GM19240 (cell line): Measurements from ENCODE around the gene PRKCA.
"Not testable (repeated sequence)": the region's sequence is repeated elsewhere in the genome, so short reads cannot be mapped to it uniquely, and the experiment has no call there.

ENCODE experiments used
- DNase-seq: peaks from one replicate; pipeline ENCODE4 v3.0.0; 2011; ENCODE audit warnings: low spot score; ENCODE audit not compliant: insufficient read length

The PRKCA gene

GRCh38 chr17:66706851-66707450, 404.5 kb downstream of the PRKCA start:
- DNase-seq = no peak

DNA sequence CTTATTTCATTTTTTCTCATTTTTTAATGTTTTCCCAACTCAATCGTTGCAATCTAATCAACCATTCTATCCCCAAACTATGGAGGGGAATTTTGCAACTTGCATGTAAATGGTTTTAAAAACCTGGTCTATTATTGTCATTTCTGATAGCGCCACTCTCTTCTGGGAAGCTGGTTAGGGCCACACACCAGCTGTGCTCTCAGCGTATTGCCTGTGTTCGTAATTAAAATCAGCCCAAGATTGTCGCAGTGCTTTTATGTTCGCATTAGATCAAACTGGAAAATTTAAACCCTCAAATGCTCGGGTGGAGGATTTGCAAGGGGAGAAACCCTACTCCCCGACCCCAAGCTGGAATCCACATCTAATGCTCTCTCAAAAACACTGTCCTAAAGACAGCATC, 409.0 kb downstream of the PRKCA start:
- DNase-seq = no peak

DNA sequence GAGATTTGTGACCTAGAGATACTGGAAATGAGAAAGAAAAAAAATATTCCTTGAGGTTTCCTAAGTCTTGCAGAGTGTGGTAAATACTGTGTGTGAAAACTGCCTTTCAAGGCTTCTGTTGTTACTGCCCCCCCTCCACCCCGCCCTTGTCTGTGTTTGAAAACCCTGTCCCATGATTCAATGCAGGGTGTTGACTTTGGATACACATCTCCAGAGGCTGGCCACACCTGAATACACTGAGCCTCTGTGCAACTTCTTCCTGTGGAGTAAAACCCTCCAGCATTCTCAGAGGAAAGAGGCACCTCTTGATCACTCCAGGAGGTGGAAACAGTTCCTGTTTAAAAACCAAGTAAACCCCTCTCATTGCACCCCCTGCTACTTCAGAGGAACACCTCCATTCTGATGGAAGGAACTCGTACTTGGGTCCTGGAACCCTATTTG, 409.5 kb downstream of the PRKCA start:
- no peak for DNase-seq

- no peak for DNase-seq
These were observed 410.0 kb downstream of the PRKCA start for GRCh38 chr17:66712453-66712852.

DNA sequence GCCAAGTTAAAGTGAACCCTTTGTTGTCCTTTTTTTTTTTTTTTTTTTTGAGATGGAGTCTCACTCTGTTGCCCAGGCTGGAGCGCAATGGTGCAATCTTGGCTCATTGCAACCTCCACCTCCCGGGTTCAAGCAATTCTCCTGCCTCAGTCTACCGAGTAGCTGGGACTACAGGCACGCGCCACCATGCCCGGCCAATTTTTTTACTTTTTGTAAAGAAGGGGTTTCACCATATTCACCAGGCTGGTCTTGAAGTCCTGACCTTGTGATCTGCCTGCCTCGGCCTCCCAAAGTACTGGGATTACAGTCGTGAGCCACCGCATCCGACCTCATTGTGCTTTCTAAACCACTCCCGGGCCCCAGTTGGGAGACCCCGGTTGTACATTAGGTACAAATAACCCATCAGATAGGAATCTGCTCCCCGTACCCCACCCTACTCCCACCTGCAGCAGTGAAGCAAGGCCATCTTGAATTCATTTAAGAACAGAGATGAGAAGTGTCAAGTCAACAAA, 410.7 kb downstream of the PRKCA start:
- DNase-seq = not testable (repeated sequence)

DNA sequence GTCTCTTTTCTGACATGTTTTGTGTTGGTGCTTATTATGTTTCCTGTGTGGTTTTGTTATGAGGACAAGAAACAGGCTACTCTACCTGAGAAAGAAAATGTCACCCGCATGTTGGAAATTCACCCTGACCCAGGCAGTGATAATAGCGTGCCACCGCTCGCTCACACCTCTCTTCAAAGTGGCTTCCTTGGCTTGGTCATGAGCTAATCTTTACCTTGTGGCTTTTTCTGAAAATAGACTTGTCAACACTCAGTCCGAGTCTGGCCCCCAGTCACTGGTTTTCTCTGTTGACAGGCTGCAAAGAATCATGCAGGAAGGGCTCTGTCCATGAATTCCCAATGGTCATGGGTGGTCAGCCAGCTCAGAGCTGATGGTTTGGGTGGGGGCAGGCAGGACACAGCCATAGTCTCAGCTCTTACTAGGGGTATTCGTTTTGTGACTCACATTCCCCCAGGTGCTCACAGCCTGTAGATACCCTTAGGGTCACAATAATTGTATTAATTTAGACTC, 411.2 kb downstream of the PRKCA start:
- DNase-seq = no peak

- no peak for DNase-seq
These were observed 411.9 kb downstream of the PRKCA start for GRCh38 chr17:66714046-66715023.

DNA sequence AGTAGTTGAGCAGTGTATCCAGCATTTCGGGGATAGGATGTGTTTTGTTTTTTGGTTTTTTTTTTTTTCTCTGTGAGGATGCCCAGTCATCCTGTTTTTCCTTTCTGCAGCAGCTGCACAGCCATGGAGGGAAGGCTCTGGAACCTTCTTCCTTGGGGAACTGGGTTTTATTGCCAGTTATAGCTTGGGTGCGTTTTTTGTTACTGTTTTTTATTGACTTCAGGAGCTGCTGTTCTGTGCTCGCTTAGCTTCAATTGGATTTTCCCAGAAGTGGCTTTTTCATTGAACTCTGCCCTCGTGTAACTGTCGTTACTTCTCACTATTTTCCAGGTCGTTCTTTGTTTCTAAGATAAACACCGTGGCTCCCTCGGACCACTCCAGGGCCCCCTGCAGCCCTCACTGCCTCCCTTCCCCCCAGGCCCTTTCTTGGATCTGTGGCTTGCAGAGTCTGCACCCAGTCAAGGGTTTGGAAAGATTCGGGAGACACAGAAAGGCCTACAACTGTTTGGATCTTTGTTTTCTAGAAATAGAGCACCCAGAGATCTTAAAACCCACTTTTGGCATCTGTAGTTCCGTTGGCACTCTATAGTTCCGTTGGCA, 412.8 kb downstream of the PRKCA start:
- no peak for DNase-seq

DNA sequence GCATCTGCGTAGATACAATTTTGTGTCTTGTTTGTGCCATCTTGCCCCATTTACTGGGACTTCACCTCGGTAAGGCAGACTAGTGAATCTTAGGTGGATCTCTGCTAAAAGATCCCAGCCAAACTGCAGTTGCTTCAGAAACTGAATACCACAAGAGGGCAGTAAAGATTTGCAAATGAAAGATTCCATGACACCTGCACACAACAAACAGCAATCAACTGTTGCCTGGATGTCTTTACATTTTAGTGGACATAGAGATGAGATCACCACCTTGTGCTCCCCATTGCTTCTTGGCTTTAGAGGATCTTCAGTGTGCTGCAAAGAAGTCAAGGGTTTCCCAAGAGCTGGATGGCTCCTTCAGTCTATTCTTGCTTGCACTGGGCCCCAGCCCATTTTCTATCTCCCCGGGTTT, 413.3 kb downstream of the PRKCA start:
- peak; percentile 28 for DNase-seq

- no peak for DNase-seq
These were observed 414.0 kb downstream of the PRKCA start for GRCh38 chr17:66716236-66717026.

DNA sequence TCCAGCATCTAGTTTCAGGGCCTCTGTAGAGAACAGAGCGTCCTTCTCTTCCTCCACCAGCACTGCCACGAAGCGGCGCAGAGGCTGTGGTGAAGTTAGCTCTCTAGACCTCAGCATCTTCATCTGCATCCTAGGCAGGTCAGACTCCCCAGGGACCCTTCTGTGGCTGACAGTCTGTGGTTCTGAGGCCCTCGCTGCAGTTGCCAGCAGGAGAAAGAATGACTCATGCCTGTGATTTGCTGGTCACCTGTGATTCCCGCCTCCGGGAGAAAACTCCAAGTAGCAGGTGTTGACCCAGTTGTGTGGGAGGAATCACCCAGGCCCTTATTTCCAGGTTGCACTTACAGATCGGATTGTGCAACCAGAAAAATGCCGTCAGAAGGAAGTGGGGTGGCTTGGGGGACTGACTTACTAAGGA, 415.2 kb downstream of the PRKCA start:
- DNase-seq = no peak

DNA sequence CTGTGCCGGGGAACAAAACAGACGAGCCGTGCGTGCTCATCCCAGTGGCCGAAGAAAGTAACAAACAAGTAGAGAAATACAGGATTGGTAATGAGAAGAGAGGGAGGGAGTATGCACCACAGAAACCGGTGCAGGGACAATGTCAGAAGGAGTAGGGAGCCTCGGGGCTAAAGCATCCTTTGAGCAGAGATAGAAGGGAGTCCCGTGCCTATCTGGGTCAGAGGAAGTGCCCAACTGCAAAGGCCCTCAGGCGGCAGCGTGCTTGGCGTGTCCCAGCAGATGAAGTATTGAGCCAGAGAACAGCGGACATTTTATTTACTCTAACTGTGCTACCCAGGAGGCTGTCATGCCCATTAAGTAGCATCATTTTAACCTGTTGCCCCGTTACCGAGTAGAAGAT, 417.6 kb downstream of the PRKCA start:
- no peak for DNase-seq

GRCh38 chr17:66720567-66720966, 418.2 kb downstream of the PRKCA start:
- DNase-seq = no peak

GRCh38 chr17:66722341-66722740, 419.9 kb downstream of the PRKCA start:
- no peak for DNase-seq

- no peak for DNase-seq
These were observed 422.3 kb downstream of the PRKCA start for GRCh38 chr17:66724581-66725341.

DNA sequence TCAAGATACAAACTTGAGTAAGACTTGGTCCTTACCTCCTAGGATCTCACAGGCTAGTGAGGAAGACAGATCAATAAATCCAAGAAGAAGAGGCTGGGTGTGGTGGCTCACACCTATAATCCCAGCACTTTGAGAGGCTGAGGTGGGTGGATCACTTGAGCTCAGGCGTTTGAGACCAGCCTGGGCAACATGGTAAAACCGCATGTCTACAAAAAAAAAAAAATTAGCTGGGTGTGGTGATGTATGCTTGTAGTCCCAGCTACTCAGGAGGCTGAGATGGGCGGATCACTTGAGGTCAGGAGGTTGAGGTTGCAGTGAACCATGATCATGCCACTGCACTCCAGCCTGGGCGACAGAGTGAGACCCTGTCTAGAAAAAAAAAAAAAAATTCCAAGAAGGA, 423.0 kb downstream of the PRKCA start:
- not testable (repeated sequence) for DNase-seq

DNA sequence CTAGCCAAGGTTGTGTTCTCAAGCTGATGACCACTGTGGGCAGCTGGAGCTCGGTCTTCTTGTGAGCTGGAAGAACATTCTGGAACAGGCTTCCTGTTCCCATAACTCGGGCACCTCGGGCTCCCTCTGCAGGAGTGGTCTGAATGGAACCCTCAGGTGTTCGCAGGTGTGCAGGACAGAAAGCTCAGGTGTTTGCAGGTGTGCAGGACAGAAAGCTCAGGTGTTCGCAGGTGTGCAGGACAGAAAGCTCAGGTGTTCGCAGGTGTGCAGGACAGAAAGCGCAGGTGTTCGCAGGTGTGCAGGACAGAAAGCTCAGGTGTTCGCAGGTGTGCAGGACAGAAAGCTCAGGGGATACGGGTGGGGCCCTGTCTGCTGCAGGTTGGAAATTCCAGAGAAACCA, 423.5 kb downstream of the PRKCA start:
- no peak for DNase-seq

GRCh38 chr17:66726371-66726770, 424.0 kb downstream of the PRKCA start:
- no peak for DNase-seq

GRCh38 chr17:66726846-66727245, 424.4 kb downstream of the PRKCA start:
- DNase-seq = no peak
